Measurements from ENCODE around the gene FRS2.

DNA sequence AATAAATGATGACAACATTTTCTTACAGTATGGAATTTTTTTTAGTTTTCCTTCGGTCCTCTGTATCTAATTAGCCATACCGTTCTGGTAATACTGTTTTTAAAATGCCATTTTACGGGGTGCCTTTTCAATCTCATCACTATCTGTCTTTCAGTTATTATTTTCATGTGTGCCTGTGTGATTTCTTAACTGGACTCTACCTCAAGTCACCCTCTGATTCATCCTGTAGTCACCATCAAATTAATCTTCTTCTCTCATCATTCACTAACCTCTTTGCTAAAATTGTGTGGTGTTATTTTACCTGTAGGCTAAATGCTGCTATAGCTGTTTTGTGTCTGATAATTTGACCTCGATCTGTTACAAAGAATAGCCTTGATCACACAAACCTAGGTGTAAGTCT is 99.0 kb downstream of the FRS2 start:
- TF ChIP-seq EZH2phosphoT487 (IDR thresholded peaks at IDR 0.05; ENCODE audit: borderline replicate concordance, low read length) (no peak), EZH2 (IDR thresholded peaks at IDR 0.05; ENCODE audit: low read length, unreplicated experiment) (no peak)
- TF ChIP-seq, protein P1, sequence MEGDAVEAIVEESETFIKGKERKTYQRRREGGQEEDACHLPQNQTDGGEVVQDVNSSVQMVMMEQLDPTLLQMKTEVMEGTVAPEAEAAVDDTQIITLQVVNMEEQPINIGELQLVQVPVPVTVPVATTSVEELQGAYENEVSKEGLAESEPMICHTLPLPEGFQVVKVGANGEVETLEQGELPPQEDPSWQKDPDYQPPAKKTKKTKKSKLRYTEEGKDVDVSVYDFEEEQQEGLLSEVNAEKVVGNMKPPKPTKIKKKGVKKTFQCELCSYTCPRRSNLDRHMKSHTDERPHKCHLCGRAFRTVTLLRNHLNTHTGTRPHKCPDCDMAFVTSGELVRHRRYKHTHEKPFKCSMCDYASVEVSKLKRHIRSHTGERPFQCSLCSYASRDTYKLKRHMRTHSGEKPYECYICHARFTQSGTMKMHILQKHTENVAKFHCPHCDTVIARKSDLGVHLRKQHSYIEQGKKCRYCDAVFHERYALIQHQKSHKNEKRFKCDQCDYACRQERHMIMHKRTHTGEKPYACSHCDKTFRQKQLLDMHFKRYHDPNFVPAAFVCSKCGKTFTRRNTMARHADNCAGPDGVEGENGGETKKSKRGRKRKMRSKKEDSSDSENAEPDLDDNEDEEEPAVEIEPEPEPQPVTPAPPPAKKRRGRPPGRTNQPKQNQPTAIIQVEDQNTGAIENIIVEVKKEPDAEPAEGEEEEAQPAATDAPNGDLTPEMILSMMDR (conservative IDR thresholded peaks at IDR 0.05; ENCODE audit: low read depth, low read length): no peak

Measured in PC-3 (cell line).